Stimulated activated CD8-positive, alpha-beta memory T cell treated with anti-CD3 and anti-CD28 coated beads, Interleukin-4, amount 100 ng/mL, for 4 hours (primary cell): ENCODE data around the gene HERC6.
"Not testable (repeated sequence)": the region's sequence is repeated elsewhere in the genome, so short reads cannot be mapped to it uniquely, and the experiment has no call there.

ENCODE experiments used
- DNase-seq, 2 donors: peaks; one replicate each; pipeline ENCODE4 v3.0.0-alpha.2; 2020; ENCODE audit warnings: low read depth in 2 of 2, low spot score in 1 of 2

HERC6 gene

DNA sequence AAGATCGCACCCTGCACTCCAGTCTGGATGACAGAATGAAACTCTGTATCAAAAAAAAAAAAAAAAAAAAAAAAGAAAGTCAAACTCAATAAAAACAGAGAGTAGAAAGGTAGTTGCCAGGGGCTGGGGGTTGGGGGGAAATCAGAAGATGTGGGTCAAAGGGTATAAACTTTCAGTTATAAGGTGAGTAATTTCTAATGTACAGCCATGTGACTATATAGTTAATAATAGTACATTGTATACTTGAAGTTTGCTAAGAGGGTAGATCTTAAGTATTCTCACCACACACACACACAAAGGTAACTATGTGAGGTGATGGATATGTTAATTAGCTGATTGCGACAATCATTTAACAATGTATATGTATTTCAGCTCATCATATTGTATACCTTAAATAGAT, 11.5 kb downstream of the HERC6 start:
- DNase-seq: no peak

DNA sequence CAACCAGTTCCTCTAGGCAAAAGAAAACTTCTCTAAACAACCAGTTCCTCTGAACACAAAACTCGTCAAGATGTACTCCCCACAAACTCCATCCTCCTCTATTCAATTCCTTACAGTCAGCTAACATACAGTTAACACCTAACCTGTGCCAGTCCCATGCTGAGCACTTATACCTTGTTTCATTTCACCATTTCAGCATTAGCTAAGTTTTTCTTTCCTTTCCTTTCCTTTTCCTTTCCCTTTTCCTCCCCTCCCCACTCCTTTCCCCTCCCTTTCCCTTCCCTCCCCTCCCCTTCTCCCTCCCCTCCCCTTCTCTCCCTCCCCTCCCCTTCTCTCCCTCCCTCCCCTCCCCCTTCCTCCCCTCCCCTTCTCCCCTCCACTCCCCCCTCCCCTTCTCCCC, 13.1 kb downstream of the HERC6 start:
- DNase-seq: no peak

DNA sequence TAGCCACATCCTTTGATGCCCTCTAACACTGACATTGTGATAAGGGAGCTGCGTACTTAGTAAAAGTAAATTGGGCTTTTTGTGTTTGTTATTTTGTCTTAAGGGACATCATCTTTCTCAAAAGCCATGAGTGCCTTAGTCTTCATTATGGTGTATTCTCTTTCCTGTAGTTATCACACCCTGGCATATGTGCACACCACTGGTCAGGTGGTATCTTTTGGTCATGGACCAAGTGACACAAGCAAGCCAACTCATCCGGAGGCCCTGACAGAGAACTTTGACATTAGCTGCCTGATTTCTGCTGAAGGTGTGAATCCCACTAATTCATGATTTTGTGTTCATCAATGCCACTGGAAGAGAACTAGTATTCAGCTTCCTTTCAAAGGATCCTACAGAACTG, 18.0 kb downstream of the HERC6 start:
- no peak for DNase-seq

DNA sequence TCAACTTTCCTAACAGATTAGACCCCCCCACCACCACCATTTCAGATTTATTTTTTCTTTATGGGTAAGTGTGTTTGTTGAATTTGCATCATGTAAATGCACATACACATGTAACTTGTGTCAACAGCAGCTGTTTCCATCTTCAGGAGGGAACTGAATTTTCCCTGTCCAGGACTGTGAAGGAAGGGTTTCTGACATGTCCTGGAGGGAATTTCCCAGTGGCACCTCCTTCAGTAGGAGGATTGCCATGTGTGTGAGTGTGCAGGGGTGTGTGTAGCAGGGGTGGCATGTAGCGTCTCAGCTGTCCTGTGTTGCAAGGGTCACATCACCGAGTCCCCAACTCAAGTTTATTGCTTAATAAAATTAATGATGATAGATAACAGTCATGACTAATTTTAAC, 19.7 kb downstream of the HERC6 start:
- no peak for DNase-seq

DNA sequence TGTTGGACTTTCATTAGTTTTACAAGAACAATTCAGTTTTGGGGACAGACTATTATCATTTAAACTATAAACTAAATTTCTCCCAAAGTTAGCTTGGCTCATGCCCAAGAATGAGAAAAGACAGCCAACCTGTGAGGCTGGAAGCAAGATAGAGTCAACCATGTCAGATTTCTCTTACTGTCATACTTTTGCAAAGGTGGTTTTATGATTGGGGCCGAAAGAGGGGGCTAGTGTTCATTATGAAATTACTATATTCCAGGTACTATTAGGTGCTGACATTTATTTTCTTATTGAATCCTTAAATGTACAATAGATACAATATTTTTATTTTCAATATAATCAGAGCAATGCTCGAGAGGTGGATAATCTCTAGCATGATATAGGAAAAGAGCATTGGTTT, 30.6 kb downstream of the HERC6 start:
- DNase-seq: no peak

DNA sequence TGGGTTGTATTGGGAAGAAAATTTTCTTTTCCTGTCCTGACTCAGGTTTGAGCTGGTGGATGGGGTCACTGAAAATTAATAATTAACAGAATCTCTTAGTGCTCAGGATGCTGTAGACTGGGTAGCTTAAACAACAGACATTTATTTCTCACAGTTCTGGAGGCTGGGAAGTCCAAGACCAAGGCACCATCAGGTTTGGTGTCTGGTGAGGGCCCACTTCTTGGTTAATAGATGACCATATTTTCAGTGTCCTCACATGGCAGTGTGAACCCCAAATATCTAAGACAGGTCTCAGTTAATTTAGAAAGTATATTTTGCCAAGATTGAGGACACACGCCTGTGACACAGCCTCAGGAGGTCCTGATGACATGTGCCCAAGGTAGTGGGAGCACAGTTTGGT, 31.1 kb downstream of the HERC6 start:
- DNase-seq: no peak

DNA sequence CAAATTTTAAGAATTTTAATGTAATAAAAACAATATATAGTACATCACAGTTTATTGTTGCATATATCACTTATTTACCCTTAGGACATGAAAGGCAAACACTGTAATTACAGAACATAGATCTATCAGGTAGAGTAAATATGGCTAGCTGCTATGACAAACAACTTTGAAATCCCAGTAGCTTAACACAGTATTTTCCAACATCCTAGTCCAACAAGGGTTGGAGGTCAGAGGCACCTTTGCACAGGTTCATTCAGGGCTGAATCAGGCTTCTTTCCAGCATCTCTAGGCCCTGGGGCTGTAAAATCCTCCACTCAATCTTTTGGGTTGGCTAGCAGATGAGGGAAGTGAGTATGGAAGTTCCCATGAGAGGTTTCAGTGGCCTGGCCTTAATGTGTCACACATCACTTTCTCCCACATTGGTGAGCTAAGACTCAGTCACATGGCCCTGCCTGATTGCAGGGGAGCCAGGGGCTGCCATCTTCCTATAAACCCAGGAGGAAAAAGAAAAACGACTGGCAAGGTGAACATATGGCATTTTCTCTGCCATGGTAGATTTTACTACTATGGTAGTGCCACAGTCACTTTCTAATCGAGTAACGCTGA, 32.9 kb downstream of the HERC6 start:
- DNase-seq: no peak

DNA sequence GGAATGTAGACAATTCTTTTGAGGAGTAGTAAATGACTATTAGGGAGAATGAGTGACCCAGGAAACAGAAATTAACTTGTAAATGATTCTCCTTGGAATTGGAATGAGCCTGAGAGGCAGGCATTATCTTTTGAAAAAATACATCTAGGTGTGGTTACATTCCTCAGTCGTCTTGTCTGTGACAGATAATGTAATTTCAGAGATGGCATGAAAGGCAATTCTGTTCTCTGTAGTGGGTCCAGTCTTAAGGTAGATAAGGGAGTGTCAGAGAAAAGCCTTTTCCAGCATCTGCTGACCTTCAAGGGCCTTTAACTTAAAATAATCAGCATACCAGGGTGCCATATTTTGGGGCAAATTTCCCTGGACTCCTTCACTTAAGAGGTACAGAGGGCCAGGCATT, 35.1 kb downstream of the HERC6 start:
- DNase-seq: no peak

DNA sequence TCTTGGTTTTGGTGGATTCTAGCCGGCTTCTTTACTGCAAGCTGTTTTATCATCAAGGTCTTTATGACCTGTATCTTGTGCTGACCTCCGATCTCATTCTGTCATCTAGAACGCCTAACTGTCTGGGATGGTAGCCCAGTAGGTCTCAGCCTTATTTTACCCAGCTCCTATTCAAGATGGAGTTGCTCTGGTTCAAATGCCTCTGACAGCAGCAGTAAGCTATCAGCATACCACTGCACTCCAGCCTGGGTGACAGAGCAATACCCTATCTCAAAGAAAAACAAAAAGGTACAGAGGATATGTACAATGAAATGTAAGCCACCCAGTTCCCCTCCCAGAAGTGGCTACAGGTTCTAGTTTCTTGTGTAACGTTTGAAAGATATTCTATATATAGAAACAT, 36.1 kb downstream of the HERC6 start:
- no peak for DNase-seq

DNA sequence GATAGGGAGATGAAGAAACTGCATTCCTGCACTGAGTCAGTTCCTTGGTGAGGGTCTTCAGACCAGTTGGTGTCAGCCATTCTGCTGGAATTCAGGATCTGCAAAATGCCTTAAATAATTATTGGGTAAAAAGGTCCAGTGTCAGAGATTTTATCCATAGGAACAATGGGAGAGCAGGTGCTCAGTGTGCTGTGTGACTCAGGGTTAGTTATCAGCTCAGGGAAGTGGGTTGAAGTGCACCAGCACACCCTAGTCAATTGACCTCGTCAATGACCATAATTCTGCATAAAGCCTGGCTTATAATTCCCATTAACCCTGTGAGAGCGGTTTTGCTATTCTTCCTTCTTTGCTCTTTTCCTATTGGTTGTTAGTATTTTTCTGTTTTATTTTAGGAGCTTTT, 37.3 kb downstream of the HERC6 start:
- no peak for DNase-seq

DNA sequence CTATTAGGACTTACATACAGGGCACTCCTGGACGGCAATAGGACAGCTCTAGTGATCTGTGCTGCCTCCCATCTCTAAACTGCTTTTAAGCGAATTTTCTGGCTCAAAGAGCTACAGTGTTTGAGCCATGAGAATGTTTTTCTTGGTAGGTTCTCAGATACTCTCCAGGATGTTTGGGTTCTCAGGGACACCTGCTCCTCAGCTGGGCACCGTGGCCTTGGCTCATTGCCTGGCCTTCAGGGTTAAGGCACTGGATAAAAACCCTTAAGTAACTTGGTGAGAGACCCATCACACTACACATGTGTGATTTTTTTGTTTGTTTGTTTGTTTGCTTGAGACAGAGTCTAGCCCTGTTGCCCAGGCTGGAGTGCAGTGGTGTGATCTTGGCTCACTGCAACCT, 39.8 kb downstream of the HERC6 start:
- DNase-seq: no peak

DNA sequence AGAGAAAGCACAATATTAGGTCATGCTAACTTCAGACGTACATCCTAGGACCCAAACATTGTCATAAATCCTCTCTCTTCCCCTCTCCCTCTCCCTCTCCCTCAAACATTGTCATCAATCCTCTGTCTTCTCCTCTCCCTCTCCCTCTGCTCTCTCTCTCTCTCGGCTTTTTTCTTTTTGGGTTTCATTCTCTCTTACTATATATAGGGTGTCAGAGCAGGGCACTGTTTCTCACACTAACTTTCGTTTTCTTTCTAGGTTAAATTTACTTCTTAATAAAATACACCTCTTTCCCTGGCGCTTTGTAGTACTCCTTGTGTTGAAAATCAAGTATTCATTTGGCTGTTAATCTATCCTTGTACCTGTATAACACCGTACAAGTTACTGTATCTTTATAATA, 41.2 kb downstream of the HERC6 start:
- DNase-seq: no peak

DNA sequence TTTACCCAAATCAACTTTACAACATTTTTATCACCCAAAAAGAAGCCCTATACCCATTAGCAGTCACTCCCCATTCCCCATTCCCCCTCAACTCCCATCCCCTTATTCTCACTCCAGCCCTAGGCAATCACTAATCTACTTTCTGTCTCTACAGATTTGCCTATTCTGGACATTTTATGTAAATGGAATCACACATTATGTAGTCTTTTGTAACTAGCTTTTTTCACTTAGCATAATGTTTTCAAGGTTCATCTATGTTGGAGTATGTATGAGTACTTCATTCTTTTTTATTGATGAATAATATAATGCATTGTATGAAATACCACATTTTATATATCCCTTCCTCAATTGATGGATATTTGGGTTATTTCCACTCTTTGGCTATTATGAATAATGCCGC, 42.2 kb downstream of the HERC6 start:
- no peak for DNase-seq

DNA sequence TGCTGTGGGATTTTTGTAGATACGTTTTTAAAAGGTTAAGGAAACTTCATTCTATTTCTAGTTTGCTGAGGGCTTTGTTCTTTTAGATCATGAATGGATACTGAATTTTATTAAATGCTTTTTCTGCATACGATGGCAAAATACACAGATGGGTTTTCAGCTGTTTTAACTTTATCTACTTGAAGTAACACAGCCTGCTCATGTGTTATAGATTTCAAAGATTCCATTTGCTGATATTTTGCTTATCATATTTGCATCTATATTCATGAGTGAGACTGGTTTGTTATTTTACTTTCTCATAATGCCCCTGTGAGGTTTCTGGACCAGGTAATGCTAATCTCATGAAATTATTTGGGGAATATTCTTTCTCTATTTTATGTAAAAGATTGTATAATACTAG, 43.8 kb downstream of the HERC6 start:
- no peak for DNase-seq

DNA sequence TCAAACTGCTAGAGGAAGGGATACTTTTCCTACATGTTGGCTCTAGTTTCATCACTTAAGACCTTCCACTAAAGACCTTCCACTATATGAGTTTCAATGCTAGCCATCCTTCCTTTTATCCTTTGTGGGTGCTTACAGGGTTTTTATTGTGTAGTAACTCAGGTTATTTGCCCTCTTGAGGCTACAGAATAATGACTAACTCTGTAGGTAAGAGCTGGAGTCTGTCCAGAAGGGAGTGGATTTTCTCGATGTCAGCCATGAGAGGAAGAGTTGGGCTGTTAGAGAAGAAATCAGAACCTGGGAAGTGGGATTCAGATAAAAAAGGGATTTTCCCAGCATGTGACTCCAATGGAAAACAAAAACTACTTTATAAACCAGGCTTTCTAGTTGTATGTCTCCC, 50.7 kb downstream of the HERC6 start:
- no peak for DNase-seq

DNA sequence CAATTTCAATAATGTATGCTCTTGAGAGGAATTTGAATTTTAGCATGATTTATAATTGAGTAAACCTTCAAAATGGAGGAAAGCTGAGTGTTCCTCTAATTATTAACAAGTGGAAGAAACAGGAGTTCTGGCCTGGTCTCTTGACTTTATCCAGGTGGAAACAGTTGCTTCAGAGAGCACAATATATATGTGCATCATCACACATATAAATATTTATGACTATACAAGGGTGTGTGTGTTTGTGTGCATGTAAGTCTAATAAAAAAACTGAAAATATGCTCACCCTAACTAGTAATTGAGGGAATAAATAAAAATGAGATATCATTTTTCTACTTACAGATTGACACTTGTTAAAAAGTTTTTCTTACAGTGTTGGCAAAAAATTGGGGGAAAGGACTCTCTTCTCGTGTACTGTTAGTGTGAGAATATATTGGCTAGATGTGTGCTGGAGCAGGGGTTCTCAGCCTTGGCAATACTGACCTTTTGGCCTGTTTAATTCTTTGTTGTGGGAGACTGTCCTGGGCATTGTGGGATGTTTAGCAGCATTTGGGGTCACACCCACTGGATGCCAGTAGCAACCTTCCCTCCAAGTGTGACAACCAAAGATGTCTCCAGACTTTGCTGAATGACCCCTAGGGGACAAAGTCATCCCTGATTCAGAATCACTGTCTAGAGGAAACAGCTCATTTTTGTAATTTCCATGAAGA, 57.5 kb downstream of the HERC6 start:
- DNase-seq: no peak

DNA sequence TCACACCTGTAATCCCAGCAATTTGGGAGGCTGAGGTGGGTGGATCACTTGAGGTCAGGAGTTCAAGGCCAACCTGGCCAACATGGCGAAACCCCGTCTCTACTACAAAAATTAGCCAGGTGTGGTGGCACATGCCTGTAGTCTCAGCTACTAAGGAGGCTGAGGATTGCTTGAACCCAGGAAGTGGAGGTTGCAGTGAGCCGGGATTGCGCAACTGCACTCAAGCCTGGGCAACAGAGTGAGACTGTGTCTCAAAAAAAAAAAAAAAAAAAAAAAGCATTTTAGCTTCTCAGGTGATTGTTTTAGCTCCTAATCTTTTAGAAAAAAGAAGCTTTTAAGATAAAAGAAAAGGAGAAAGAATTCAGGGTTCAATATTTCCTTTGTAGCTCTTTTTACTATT, 59.2 kb downstream of the HERC6 start:
- not testable (repeated sequence) for DNase-seq

DNA sequence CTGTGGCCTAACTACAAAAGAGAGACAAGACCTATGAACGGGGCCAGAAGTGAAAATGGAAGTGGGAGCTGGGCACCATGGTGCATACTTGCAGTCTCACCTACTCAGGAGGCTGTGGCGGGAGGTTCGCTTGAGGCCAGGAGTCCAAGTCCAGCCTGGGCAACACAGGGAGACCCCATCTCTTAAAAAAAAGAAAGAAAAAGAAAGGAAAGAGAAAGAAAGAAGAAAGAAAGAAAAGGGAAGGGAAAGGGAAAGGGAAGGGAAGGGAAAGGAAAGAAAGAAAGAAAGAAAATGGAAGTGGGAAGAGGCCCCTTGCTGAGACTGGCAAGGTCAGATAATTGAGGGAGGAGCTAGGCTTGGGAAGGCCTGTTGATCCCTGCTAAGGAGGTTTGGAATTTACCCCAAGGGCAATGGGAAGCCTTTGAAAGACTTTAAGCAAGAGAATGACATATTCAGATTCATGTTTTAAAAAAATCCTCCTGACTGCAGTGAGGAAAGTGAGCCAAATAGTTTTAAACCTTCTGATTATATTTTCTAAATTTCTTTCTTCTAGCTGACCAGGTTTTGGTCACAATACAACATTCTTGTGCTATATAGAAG, 60.6 kb downstream of the HERC6 start:
- DNase-seq: no peak

DNA sequence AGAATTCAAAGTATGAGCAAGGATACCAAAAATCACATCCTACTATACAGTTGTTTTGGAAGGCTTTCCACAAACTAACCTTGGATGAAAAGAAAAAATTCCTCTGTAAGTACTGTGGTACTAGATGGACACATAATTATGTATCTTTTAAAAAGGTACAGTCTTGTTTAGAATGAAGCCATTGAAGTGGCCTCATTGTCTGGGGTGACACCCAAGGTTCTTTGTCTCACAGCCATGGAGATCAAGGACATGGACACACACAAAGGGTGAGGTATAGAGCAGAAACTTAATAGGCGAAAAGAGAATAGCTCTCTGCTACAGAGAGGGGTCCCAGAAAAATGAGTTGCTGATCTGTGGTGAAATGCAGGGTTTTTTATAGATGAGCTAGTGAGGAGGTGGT, 61.5 kb downstream of the HERC6 start:
- DNase-seq: no peak

DNA sequence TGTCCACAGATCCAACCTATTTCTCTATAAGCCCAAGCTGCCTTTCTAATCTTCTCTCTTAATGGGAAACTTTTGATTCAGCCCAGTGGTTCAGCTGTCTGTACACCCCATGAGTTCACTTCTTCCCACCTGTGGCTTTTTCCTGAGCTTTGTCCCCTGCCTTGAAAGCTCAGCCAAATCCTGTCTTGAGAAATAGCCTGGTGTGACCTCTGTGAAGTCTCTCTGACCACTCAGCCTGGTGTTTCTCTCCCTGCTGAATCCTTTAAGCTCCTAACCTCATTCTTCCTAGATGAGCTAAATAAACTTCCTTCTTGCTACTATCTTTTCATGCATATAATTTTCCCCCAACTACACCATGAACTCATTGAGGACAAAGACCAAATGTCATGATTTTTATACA, 63.0 kb downstream of the HERC6 start:
- no peak for DNase-seq

DNA sequence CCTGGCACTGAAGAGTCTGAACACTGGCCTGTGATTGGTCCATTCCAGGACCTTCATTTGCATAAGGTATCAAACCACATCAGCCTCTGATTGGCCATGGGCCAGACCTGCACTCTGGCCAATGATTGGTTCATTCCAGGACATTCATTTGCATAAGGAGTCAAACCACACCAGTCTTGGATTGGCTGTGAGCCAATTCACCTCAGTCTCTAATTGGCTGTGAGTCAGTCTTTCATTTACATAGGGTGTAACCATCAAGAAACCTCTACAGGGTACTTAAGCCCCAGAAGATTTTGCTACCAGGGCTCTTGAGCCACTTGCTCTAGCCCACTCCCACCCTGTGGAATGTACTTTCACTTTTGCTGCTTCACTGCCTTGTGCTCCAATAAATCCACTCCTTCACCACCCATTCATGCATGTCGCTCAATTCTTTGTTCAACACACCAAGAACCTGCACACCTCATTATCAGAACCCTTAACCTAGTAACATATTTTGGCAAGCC, 64.1 kb downstream of the HERC6 start:
- no peak for DNase-seq

DNA sequence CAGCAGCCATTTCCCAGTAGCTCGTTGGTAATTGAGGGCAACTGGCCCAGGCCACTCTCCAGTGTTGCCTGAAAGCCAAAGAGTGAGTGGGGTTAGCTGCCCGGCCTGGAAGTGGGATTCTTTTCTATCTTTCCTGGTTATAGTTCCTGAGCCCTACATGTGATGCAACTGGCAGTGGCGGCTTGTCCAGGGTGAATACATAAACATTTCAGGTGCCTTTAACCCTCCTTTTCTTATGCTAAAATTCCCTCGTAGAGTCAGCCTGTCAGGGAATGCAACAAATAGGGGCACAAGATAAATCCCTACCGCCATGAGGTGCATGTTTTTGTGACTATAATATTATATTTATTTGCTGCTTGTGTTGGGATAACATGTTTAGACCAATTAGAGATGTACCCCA, 64.8 kb downstream of the HERC6 start:
- no peak for DNase-seq

DNA sequence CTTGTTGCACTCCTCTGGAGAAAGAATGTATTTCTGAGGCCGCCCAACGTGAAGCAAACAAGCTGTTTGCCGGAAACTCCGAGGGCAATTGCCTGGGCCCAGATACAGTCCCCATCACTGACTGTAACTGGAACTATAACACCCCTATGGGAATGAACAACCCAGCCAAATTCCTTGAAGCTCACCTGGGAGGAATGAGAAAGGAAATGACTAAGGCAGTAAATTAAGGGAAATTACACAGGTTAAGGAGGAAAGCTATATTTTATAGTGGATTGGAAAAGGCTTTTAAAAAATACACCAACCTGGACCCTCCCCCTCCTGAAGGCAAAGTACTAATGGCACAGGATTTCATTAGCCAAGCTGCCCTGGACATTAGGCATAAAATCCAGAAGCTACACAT, 66.6 kb downstream of the HERC6 start:
- DNase-seq: no peak
